IMR-90 (cell line): ENCODE data around the gene WWP2. TPM values are rescaled to one million over a fixed set of nuclear protein-coding genes. Genes with fewer than 3 reads are reported as not detected.

Source experiments
- ATAC-seq: fragments of 200-7000 bp; cut with Tn5 transposase; 2 replicates; pipeline ENCODE4 v1.9.1; 2020; ENCODE audit warnings: low read depth, mild to moderate bottlenecking, moderate library complexity
- BruUV-seq: library from RNA; stranded (reverse); fragments of 400-500 nt; replicated peaks from 2 replicates; lab custom pipeline; 2021; lab: Mats Ljungman, UMichigan
- CTCF ChIA-PET: fragments of 300-600 bp; formaldehyde crosslinking; extraction: SDS; loops from one replicate; lab custom pipeline; 2021; ENCODE audit warnings: antibody characterized with exemption; lab: Yijun Ruan, JAX
- POLR2A ChIA-PET: fragments of 300-600 bp; sonication (Branson Sonifier 250); formaldehyde crosslinking; loops from one replicate; lab custom pipeline; 2022; ENCODE audit warnings: antibody characterized with exemption; ENCODE audit not compliant: unreplicated experiment; lab: Charles Lee
- DNase-seq: peaks from one replicate; pipeline ENCODE4 v3.0.0; 2013
- H2AFZ ChIP-seq: replicated peaks from 2 replicates; pipeline ENCODE3; 2013; ENCODE audit warnings: low read length, mild to moderate bottlenecking; ENCODE audit not compliant: poor library complexity
- H2AK5ac ChIP-seq: 2 replicates; pipeline ENCODE4 v1.6.1; 2013; ENCODE audit warnings: low read depth, low read length, inconsistent platforms
- H2AK9ac ChIP-seq: replicated peaks from 2 replicates; pipeline ENCODE3; 2013; ENCODE audit warnings: mild to moderate bottlenecking, low read depth, low read length, moderate library complexity; ENCODE audit not compliant: poor library complexity
- H2BK120ac ChIP-seq: 2 replicates; pipeline ENCODE4 v1.6.1; 2013; ENCODE audit warnings: low read depth, low read length, inconsistent platforms
- H2BK15ac ChIP-seq: 3 replicates; pipeline ENCODE4 v1.6.1; 2013; ENCODE audit warnings: low read depth, low read length, inconsistent platforms
- H2BK20ac ChIP-seq: 2 replicates; pipeline ENCODE4 v1.6.1; 2013; ENCODE audit warnings: low read depth, mild to moderate bottlenecking, inconsistent platforms, low read length, moderate library complexity
- H2BK5ac ChIP-seq: 2 replicates; pipeline ENCODE4 v1.6.1; 2013; ENCODE audit warnings: mild to moderate bottlenecking, low read depth, low read length, inconsistent platforms; ENCODE audit not compliant: poor library complexity, severe bottlenecking
- H3K14ac ChIP-seq: replicated peaks from 2 replicates; pipeline ENCODE4 v1.6.1; 2013; ENCODE audit warnings: low read depth, low read length, inconsistent platforms
- H3K18ac ChIP-seq: 2 replicates; pipeline ENCODE4 v1.6.1; 2013; ENCODE audit warnings: low read depth, low read length, control low read depth
- H3K23ac ChIP-seq: 2 replicates; pipeline ENCODE4 v1.6.1; 2013; ENCODE audit warnings: low read depth, low read length, inconsistent platforms
- H3K27ac ChIP-seq: 2 replicates; pipeline ENCODE4 v1.5.1; 2013; ENCODE audit warnings: mild to moderate bottlenecking, control low read depth, low read length; ENCODE audit not compliant: insufficient read depth
- H3K27me3 ChIP-seq: 2 replicates; pipeline ENCODE4 v1.6.1; 2013; ENCODE audit warnings: low read length; ENCODE audit not compliant: control insufficient read depth, insufficient read depth
- H3K36me3 ChIP-seq: 2 replicates; pipeline ENCODE4 v1.6.1; 2013; ENCODE audit warnings: low read length, mixed read lengths; ENCODE audit not compliant: control insufficient read depth, insufficient read depth
- H3K4ac ChIP-seq: 2 replicates; pipeline ENCODE4 v1.6.1; 2013; ENCODE audit warnings: low read depth, low read length, inconsistent platforms
- H3K4me1 ChIP-seq: 2 replicates; pipeline ENCODE4 v1.6.1; 2013; ENCODE audit warnings: low read length, mixed read lengths; ENCODE audit not compliant: control insufficient read depth, insufficient read depth
- H3K4me2 ChIP-seq: 2 replicates; pipeline ENCODE4 v1.6.1; 2013; ENCODE audit warnings: low read depth, mild to moderate bottlenecking, control low read depth, low read length, moderate library complexity
- H3K4me3 ChIP-seq: 2 replicates; pipeline ENCODE4 v1.5.1; 2013; ENCODE audit warnings: low read depth, mild to moderate bottlenecking, control low read depth, low read length, moderate library complexity; ENCODE audit not compliant: insufficient read depth
- H3K56ac ChIP-seq: 2 replicates; pipeline ENCODE4 v1.6.1; 2013; ENCODE audit warnings: low read length, inconsistent platforms; ENCODE audit not compliant: insufficient read depth; ENCODE audit errors: extremely low read depth
- H3K79me1 ChIP-seq, 2 experiments: 2 replicates each; pipeline ENCODE4 v1.6.1; 2013; ENCODE audit warnings: low read length in 2 of 2, inconsistent platforms in 1 of 2, low read depth in 1 of 2
- H3K9ac ChIP-seq: 2 replicates; pipeline ENCODE4 v1.6.1; 2013; ENCODE audit warnings: low read depth, low read length, control low read depth
- H3K9me1 ChIP-seq: 2 replicates; pipeline ENCODE4 v1.6.1; 2013; ENCODE audit warnings: low read length, inconsistent platforms; ENCODE audit not compliant: insufficient read depth
- H3K9me3 ChIP-seq: 2 replicates; pipeline ENCODE4 v1.6.1; 2013; ENCODE audit warnings: low read length; ENCODE audit not compliant: control insufficient read depth, insufficient read depth
- H4K20me1 ChIP-seq: 2 replicates; pipeline ENCODE4 v1.6.1; 2013; ENCODE audit warnings: low read length, inconsistent platforms; ENCODE audit not compliant: insufficient read depth
- H4K5ac ChIP-seq: 2 replicates; pipeline ENCODE4 v1.6.1; 2013; ENCODE audit warnings: mild to moderate bottlenecking, low read depth, low read length, control low read depth
- H4K8ac ChIP-seq, 2 experiments: 2 replicates each; pipeline ENCODE4 v1.6.1; 2013; ENCODE audit warnings: low read depth in 2 of 2, low read length in 2 of 2, control low read depth in 1 of 2, inconsistent platforms in 1 of 2
- H4K91ac ChIP-seq: 2 replicates; pipeline ENCODE4 v1.6.1; 2013; ENCODE audit warnings: low read depth, low read length, inconsistent platforms; ENCODE audit not compliant: insufficient read depth
- BHLHE40 ChIP-seq: fragments of 150-350 bp; IDR thresholded peaks from 2 replicates; pipeline ENCODE4 v1.6.1; 2016; ENCODE audit warnings: mild to moderate bottlenecking, low read depth, low read length
- CEBPB ChIP-seq: IDR thresholded peaks from 2 replicates; pipeline ENCODE4 v1.6.1; 2012; ENCODE audit warnings: low read depth, low read length, improper control_type of control experiment
- CTCF ChIP-seq: conservative IDR thresholded peaks from 2 replicates; pipeline ENCODE4 v1.5.1; 2012; ENCODE audit warnings: mild to moderate bottlenecking, low read depth, low read length, improper control_type of control experiment
- ELK1 ChIP-seq: fragments of 150-350 bp; IDR thresholded peaks from 2 replicates; pipeline ENCODE4 v1.6.1; 2016; ENCODE audit warnings: low read depth, mild to moderate bottlenecking, low read length, moderate library complexity, borderline replicate concordance
- FOS ChIP-seq: fragments of 150-350 bp; IDR thresholded peaks from 2 replicates; pipeline ENCODE4 v1.6.1; 2016; ENCODE audit warnings: low read depth, low read length
- MAFK ChIP-seq: IDR thresholded peaks from 2 replicates; pipeline ENCODE4 v1.6.1; 2012; ENCODE audit warnings: low read depth, low read length, improper control_type of control experiment
- MAZ ChIP-seq: IDR thresholded peaks from 2 replicates; pipeline ENCODE4 v1.6.1; 2012; ENCODE audit warnings: low read depth, mild to moderate bottlenecking, low read length, improper control_type of control experiment, moderate library complexity, borderline replicate concordance
- MXI1 ChIP-seq: IDR thresholded peaks from 2 replicates; pipeline ENCODE4 v1.6.1; 2012; ENCODE audit warnings: low read depth, mild to moderate bottlenecking, low read length, moderate library complexity, borderline replicate concordance
- NFE2L2 ChIP-seq: fragments of 150-350 bp; IDR thresholded peaks from 2 replicates; pipeline ENCODE4 v1.6.1; 2016; ENCODE audit warnings: low read depth, mild to moderate bottlenecking, low read length
- POLR2A ChIP-seq: IDR thresholded peaks from 2 replicates; pipeline ENCODE4 v1.6.1; 2012; ENCODE audit warnings: mild to moderate bottlenecking, low read depth, low read length
- RCOR1 ChIP-seq: IDR thresholded peaks from 2 replicates; pipeline ENCODE4 v1.6.1; 2012; ENCODE audit warnings: mild to moderate bottlenecking, low read length, improper control_type of control experiment; ENCODE audit not compliant: insufficient replicate concordance
- RFX5 ChIP-seq: IDR thresholded peaks from 2 replicates; pipeline ENCODE4 v1.8.0; 2012; ENCODE audit warnings: low read depth, mild to moderate bottlenecking, low read length, moderate library complexity
- SMC3 ChIP-seq: fragments of 150-350 bp; IDR thresholded peaks from 2 replicates; pipeline ENCODE4 v1.6.1; 2016; ENCODE audit warnings: low read depth, mild to moderate bottlenecking, antibody characterized with exemption, low read length, moderate library complexity
- USF2 ChIP-seq: fragments of 150-350 bp; IDR thresholded peaks from 2 replicates; pipeline ENCODE4 v1.6.1; 2017; ENCODE audit warnings: mild to moderate bottlenecking, antibody characterized with exemption, low read length, low read depth
- WGBS, 2 experiments: methylation state at CpG; one replicate each; pipeline versions ENCODE4 v1.1.5 to v1.1.7; 2013; ENCODE audit warnings: missing lambda C conversion rate in 2 of 2; ENCODE audit not compliant: insufficient read length in 1 of 2; ENCODE audit errors: extremely low coverage in 2 of 2; 5-methylcytosine and 5-hydroxymethylcytosine counted together
- dilution Hi-C: fragments of 300-500 bp; cut with HindIII; formaldehyde crosslinking; loops from one replicate; pipeline ENCODE4 v1.14.3; 2018; ENCODE audit warnings: low sequenced_read_pairs; ENCODE audit not compliant: unreplicated experiment
- in situ Hi-C: fragments of 300-500 bp; cut with MboI; formaldehyde crosslinking; loops from 3 replicates; pipeline ENCODE4 v1.14.3; 2019; ENCODE audit warnings: low sequenced_read_pairs, inconsistent platforms, mixed read lengths
- intact Hi-C: fragments of 100-400 bp; cut with micrococcal nuclease; formaldehyde crosslinking; loops from 2 replicates; pipeline ENCODE4 v1.10.0; 2022
- polyA plus RNA-seq, 3 experiments: library from polyadenylated mRNA; depleted of rRNA; stranded (reverse); fragments of >200 nt; gene quantifications; 2 replicates each; pipeline ENCODE4 v1.2.3, GENCODE V29; 2012; ENCODE audit warnings: low replicate concordance in 1 of 3
- total RNA-seq: library from RNA; depleted of rRNA; stranded (reverse); fragments of >200 nt; gene quantifications from 2 replicates; pipeline ENCODE4 v1.2.3, GENCODE V29; 2012

WWP2 gene
- total and polyA plus RNA-seq, 2 of the 4 experiments (the other 2 are of a cell fraction): 12.7 to 13.7 TPM

GRCh38 chr16:69926241-69926640, 164.1 kb downstream of the WWP2 start:
- Histone ChIP-seq H3K14ac (0 out of 2 replicates have a peak overlapping the region, but pooled peaks have one; percentile 5), H2BK5ac (no peak overlapping the region), H2AK5ac (0 out of 2 replicates have a peak overlapping the region, but pooled peaks have one; percentile 15), H2BK20ac (no peak overlapping the region), H3K27me3 (no peaks in the 10 kb centered on the region), H4K5ac (no peak overlapping the region), H2BK120ac (no peak overlapping the region), H3K4me1 (peaks cover 11% of the 10 kb centered on the region), H3K36me3 (0 out of 2 replicates have a peak, but pooled peaks cover 3% of the 10 kb centered on the region), H3K9me3 (no peaks in the 10 kb centered on the region), H3K9me1 (peaks cover 13% of the 10 kb centered on the region; the same call in 1 of the 2 replicates), H3K27ac (no peak overlapping the region), H4K8ac (no peak overlapping the region; a peak in 1 of 4 replicates), H3K56ac (no peak overlapping the region), H2AK9ac (no peak overlapping the region), H4K91ac (no peak overlapping the region), H3K4ac (no peak overlapping the region), H2AFZ (no peak overlapping the region), H3K4me3 (no peak overlapping the region), H3K4me2 (no peak overlapping the region), H3K18ac (no peak overlapping the region), H3K9ac (no peak overlapping the region), H3K79me1 (peaks cover 0 to 18% of the 10 kb centered on the region in 2 experiments; a peak in 3 of 4 replicates), H4K20me1 (no peaks in the 10 kb centered on the region), H2BK15ac (no peak overlapping the region), H3K23ac (no peak overlapping the region)
- 64% methylated on average over 6 of the region's 8 CpGs; no CpG with 5 or more reads in 1 of the 2 experiments for WGBS, 2 experiments
- DNase-seq: no peak
- no TSS peak for BruUV-seq
- in situ Hi-C loops (no loop called here), intact Hi-C loops (no loop called here), dilution Hi-C loops (no loop called here)
- TF ChIP-seq SMC3 (no peak), CTCF (no peak), RCOR1 (no peak), MAZ (no peak), BHLHE40 (no peak), ELK1 (no peak), POLR2A (no peak), RFX5 (no peak), NFE2L2 (no peak), CEBPB (no peak), MXI1 (no peak), USF2 (no peak), FOS (no peak), MAFK (no peak)
- CTCF ChIA-PET: interaction anchor here (0.8 to 0.9 kb wide), 2 partner anchors 15 to 77 kb away, joined by 3 read pairs; no protein-coding TSS in a partner anchor
- POLR2A ChIA-PET: no interaction called here
- ATAC-seq: no peak
